ENCODE measurements around the gene MLANA.

- TF ChIP-seq CTCF (optimal IDR thresholded peaks at IDR 0.05 in 1 of 3, IDR thresholded peaks at IDR 0.05 in 1 of 3, conservative IDR thresholded peaks at IDR 0.05 in 1 of 3; ENCODE audit: extremely low read depth in 1 of 3, insufficient read depth in 2 of 3, low read length in 3 of 3): peak; percentile 67 to 83 (median 68)
- TF ChIP-seq EZH2 (IDR thresholded peaks at IDR 0.05; ENCODE audit: low read length): no peak
These were observed 21.2 kb upstream of the MLANA start for GRCh38 chr9:5869315-5870019.

Data from keratinocyte (primary cell).